Measurements from ENCODE around the gene GPC5. TPM values are rescaled to one million over a fixed set of nuclear protein-coding genes. Genes with fewer than 3 reads are reported as not detected.
"Not testable (repeated sequence)": the region's sequence is repeated elsewhere in the genome, so short reads cannot be mapped to it uniquely, and the experiment has no call there.

The GPC5 gene
- total RNA-seq, 1 donor from 2014 or later, result 2.5 TPM

- no peaks in the 10 kb centered on the region for H3K36me3 Mint-ChIP-seq
- DNase-seq (ENCODE audit: low spot score in 2 of 2, unreplicated experiment in 2 of 2), result no peak
- H3K27ac Mint-ChIP-seq, result no peak overlapping the region
- H3K4me1 Mint-ChIP-seq, result peaks cover 6% of the 10 kb centered on the region
- no peak overlapping the region for H3K4me3 Mint-ChIP-seq
- H3K27me3 Mint-ChIP-seq (ENCODE audit: low read depth), result no peaks in the 10 kb centered on the region
- TF ChIP-seq CTCF (IDR thresholded peaks at IDR 0.05; ENCODE audit: unreplicated experiment), result no peak
- no peaks in the 10 kb centered on the region for H3K9me3 Mint-ChIP-seq
Observed at GRCh38 chr13:92864584-92865284, 1466.3 kb downstream of the GPC5 start.

- H3K4me1 Mint-ChIP-seq, result peaks cover 5% of the 10 kb centered on the region
- no peaks in the 10 kb centered on the region for H3K36me3 Mint-ChIP-seq
- no peak for DNase-seq (ENCODE audit: low spot score in 2 of 2, unreplicated experiment in 2 of 2)
- no peak for TF ChIP-seq CTCF (IDR thresholded peaks at IDR 0.05; ENCODE audit: unreplicated experiment)
- no peak overlapping the region for H3K27ac Mint-ChIP-seq
- H3K27me3 Mint-ChIP-seq (ENCODE audit: low read depth), result no peaks in the 10 kb centered on the region
- no peak overlapping the region for H3K4me3 Mint-ChIP-seq
- peaks cover 13% of the 10 kb centered on the region for H3K9me3 Mint-ChIP-seq
Observed at GRCh38 chr13:92873029-92873428, 1474.6 kb downstream of the GPC5 start.

- no peak for DNase-seq (ENCODE audit: low spot score in 2 of 2, unreplicated experiment in 2 of 2)
- Mint-ChIP-seq H3K9me3 (peaks cover 3% of the 10 kb centered on the region), H3K4me3 (no peak overlapping the region), H3K4me1 (no peaks in the 10 kb centered on the region), H3K27me3 (ENCODE audit: low read depth) (no peaks in the 10 kb centered on the region), H3K36me3 (no peaks in the 10 kb centered on the region), H3K27ac (no peak overlapping the region)
- TF ChIP-seq CTCF (IDR thresholded peaks at IDR 0.05; ENCODE audit: unreplicated experiment), result no peak
Observed at GRCh38 chr13:92886535-92887077, 1488.2 kb downstream of the GPC5 start.

- TF ChIP-seq CTCF (IDR thresholded peaks at IDR 0.05; ENCODE audit: unreplicated experiment), result no peak
- H3K36me3 Mint-ChIP-seq, result peaks cover 11% of the 10 kb centered on the region
- H3K27ac Mint-ChIP-seq, result no peak overlapping the region
- no peak overlapping the region for H3K4me3 Mint-ChIP-seq
- H3K4me1 Mint-ChIP-seq, result peaks cover 7% of the 10 kb centered on the region
- no peak for DNase-seq (ENCODE audit: low spot score in 2 of 2, unreplicated experiment in 2 of 2)
- H3K27me3 Mint-ChIP-seq (ENCODE audit: low read depth), result no peaks in the 10 kb centered on the region
- peaks cover 14% of the 10 kb centered on the region for H3K9me3 Mint-ChIP-seq
Observed at GRCh38 chr13:92894447-92894846, 1496.0 kb downstream of the GPC5 start.

GRCh38 chr13:92896842-92897241 lies 1498.4 kb downstream of the GPC5 start:
- Mint-ChIP-seq H3K27ac (no peak overlapping the region), H3K36me3 (peaks cover 12% of the 10 kb centered on the region), H3K4me1 (peaks cover 16% of the 10 kb centered on the region), H3K9me3 (peaks cover 12% of the 10 kb centered on the region), H3K27me3 (ENCODE audit: low read depth) (no peaks in the 10 kb centered on the region), H3K4me3 (no peak overlapping the region)
- TF ChIP-seq CTCF (IDR thresholded peaks at IDR 0.05; ENCODE audit: unreplicated experiment), result peak; percentile 62
- DNase-seq (ENCODE audit: low spot score in 2 of 2, unreplicated experiment in 2 of 2), result no peak

GRCh38 chr13:92898946-92899345 lies 1500.5 kb downstream of the GPC5 start:
- DNase-seq (ENCODE audit: low spot score in 2 of 2, unreplicated experiment in 2 of 2); H3K4me3 Mint-ChIP-seq; H3K27me3 Mint-ChIP-seq (ENCODE audit: low read depth); H3K27ac Mint-ChIP-seq: not testable (repeated sequence)
- H3K36me3 Mint-ChIP-seq, result peaks cover 12% of the 10 kb centered on the region
- H3K9me3 Mint-ChIP-seq, result peaks cover 12% of the 10 kb centered on the region
- peaks cover 16% of the 10 kb centered on the region for H3K4me1 Mint-ChIP-seq
